ENCODE data around the gene TMED4.

- TF ChIP-seq POLR2A (IDR thresholded peaks at IDR 0.05) (no peak), CTCF (IDR thresholded peaks at IDR 0.05) (no peak)
Measured at GRCh38 chr7:44576228-44576627, 5.8 kb downstream of the TMED4 start.

Measured in lower leg skin (tissue), 3 donors.